Subcutaneous abdominal adipose tissue (tissue), 5 donors: ENCODE results near the gene MAGEB6B.
"Not testable (repeated sequence)": the region's sequence is repeated elsewhere in the genome, so short reads cannot be mapped to it uniquely, and the experiment has no call there.

Experiments
- H3K27ac ChIP-seq: one replicate; pipeline ENCODE4 v1.7.0; 2013; ENCODE audit warnings: low read depth, mild to moderate bottlenecking, inconsistent platforms, low read length, moderate library complexity
- H3K27me3 ChIP-seq, 5 donors: one replicate each; pipeline ENCODE4 v1.7.0; 2013; ENCODE audit warnings: low read length in 5 of 5, inconsistent platforms in 1 of 5; ENCODE audit not compliant: control insufficient read depth in 5 of 5, insufficient read depth in 4 of 5
- H3K36me3 ChIP-seq, 5 donors: one replicate each; pipeline ENCODE4 v1.7.0; 2013; ENCODE audit warnings: low read length in 5 of 5; ENCODE audit not compliant: control insufficient read depth in 5 of 5, insufficient read depth in 5 of 5
- H3K4me1 ChIP-seq, 5 donors: one replicate each; pipeline ENCODE4 v1.7.0; 2013; ENCODE audit warnings: low read length in 5 of 5, mild to moderate bottlenecking in 3 of 5, moderate library complexity in 1 of 5; ENCODE audit not compliant: control insufficient read depth in 5 of 5, insufficient read depth in 5 of 5
- H3K4me3 ChIP-seq, 5 donors: one replicate each; pipeline ENCODE4 v1.7.0; 2013; ENCODE audit warnings: low read length in 5 of 5, low read depth in 1 of 5
- H3K9ac ChIP-seq, 5 donors: one replicate each; pipeline ENCODE4 v1.7.0; 2013; ENCODE audit warnings: low read length in 5 of 5, mild to moderate bottlenecking in 4 of 5, moderate library complexity in 3 of 5
- H3K9me3 ChIP-seq, 5 donors: one replicate each; pipeline ENCODE4 v1.7.0; 2013; ENCODE audit warnings: low read length in 5 of 5; ENCODE audit not compliant: control insufficient read depth in 5 of 5
- donor health status: healthy.
- donor health status: healthy.
- donor health status: healthy.
- donor health status: healthy.
- donor health status: healthy.

MAGEB6B gene, protein sequence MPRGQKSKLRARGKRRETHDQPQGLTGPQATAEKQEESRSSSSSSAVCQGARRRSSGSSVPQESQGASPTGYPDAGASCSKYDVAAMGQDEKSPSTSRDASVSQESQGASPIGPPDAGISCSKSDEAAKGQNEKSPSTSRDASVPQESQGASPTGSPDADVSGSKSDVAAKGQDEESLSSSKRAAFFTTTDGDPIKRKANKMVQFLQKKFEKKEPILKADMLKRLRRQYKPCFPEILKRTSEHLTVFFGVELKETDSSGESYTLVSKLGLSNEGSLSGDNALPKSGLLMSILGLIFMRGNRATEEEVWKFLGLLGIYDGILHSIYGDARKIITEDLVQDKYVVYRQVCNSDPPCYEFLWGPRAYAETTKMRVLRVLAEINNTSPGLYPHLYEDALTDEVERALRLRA

GRCh38 chrX:26160301-26160700, at the start of gene MAGEB6B:
Gene MAGEB6B (plus strand): TSS chrX:26160601. CDS start chrX:26160601, 0 bp downstream.
- H3K9ac ChIP-seq = no peak within 1 kb of the TSS
- H3K27me3 ChIP-seq = peaks cover 0 to 3% (median 0%) of the 10 kb centered on the region in 5 donors
- no peak within 1 kb of the TSS for H3K27ac ChIP-seq
- no peaks in the 10 kb centered on the region for H3K36me3 ChIP-seq
- H3K4me3 ChIP-seq = no peak within 1 kb of the TSS
- no peaks in the 10 kb centered on the region for H3K4me1 ChIP-seq
- H3K9me3 ChIP-seq = peaks cover 0 to 2% (median 0%) of the 10 kb centered on the region in 5 donors

DNA sequence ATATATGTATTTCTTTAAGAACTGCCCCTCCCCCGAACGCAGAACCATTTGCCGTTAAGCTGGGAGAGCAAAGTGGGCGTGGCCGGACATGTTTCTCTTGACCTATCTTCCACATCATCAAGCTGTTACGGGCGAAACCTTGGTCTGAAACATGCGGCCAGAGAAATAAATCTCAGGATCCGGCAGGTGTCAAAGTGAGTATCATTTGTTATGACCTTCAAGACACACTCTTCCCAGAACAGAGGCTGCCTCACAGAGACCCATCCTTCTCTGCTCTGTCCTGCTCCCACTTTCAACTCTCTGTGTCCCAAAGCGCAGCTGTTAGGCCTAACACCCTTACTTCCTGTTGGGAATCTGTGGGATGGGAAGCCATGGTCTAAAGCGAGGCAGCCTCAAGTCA, 22.1 kb upstream of the MAGEB6B start, which contains the start of gene MAGEB18:
Gene MAGEB18, plus strand, starts transcription at position 70 of the 400 bp plus-strand sequence. CDS start 643 bp downstream, outside the sequence.
- H3K9me3 ChIP-seq = no peaks in the 10 kb centered on the region
- H3K36me3 ChIP-seq = no peaks in the 10 kb centered on the region
- H3K27ac ChIP-seq = no peak within 1 kb of the TSS
- H3K9ac ChIP-seq = no peak within 1 kb of the TSS
- H3K4me1 ChIP-seq = no peaks in the 10 kb centered on the region
- no peak within 1 kb of the TSS for H3K4me3 ChIP-seq
- peaks cover 0 to 2% (median 0%) of the 10 kb centered on the region in 5 donors for H3K27me3 ChIP-seq

DNA sequence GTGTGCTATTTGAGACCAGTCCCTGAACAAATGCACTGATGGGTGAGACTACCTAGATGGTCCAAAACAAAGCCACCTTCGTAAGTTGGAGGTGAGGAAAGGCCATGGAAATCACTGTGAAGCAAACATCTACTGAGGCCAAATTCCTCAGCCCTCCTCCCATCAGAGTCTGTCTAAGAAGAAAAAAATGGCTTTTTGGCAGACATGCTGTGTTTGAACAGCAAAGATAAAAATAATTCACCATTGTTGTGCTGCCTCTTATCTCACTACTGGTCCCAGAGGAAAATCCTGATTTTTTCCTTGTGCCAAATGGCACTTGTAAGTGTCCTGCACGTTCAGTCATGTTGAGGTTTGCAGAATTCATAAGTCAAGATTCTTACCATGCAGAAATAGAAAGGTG, 14.4 kb upstream of the MAGEB6B start:
- no peaks in the 10 kb centered on the region for H3K36me3 ChIP-seq
- H3K27ac ChIP-seq = no peak overlapping the region
- no peaks in the 10 kb centered on the region for H3K9me3 ChIP-seq
- no peaks in the 10 kb centered on the region for H3K4me1 ChIP-seq
- peaks cover 0 to 2% (median 0%) of the 10 kb centered on the region in 5 donors for H3K27me3 ChIP-seq
- no peak overlapping the region for H3K4me3 ChIP-seq
- H3K9ac ChIP-seq = no peak overlapping the region

DNA sequence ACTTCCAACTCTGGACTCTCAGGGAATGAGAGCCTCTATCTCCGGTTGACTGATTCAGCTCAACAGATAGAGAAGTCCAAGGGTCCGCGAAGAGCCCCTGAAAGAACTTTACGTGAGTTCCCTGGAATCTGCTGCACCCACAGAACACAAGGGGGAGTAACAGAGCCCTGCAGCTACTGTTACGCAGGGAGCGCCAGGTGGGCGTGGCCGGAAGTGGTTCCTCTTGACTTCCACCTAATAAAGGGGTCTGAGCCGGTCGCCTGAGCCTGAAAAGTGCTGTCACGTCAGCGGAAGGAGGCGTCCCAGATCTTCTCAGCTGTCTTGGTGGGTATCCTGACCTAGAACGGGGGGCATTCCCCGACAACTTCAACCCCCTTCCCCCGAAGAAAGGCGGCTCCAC, 31.8 kb downstream of the MAGEB6B start, which contains the start of gene MAGEB6:
Gene MAGEB6, plus strand, starts transcription at position 237 of the 400 bp plus-strand sequence. CDS start 1,407 bp downstream, outside the sequence.
- Histone ChIP-seq H3K9me3 (peaks cover 0 to 3% (median 0%) of the 10 kb centered on the region in 5 donors), H3K4me1 (no peaks in the 10 kb centered on the region), H3K9ac (no peak within 1 kb of the TSS), H3K27ac (no peak within 1 kb of the TSS), H3K36me3 (no peaks in the 10 kb centered on the region), H3K4me3 (no peak within 1 kb of the TSS), H3K27me3 (peaks cover 0 to 4% (median 0%) of the 10 kb centered on the region in 5 donors)

DNA sequence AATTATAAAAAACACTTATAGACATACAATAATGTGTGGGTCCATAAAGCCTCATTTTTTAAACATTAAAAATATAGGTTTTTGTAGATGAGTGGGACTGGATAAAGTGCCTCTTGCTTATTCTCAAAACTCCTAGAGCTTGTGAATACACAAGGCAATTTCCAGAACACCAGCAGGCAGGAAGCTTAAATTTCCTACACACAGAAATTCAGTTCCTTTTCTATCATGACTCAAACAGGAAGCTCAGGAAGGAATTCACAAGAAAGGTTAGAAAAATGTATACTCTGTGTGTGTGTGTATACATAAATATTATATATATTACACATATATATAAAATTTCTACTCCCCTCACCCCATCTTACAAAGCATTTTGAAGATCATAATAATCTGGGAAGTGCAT, 43.2 kb downstream of the MAGEB6B start:
- Histone ChIP-seq H3K27ac (no peak overlapping the region), H3K9me3 (peaks cover 0 to 3% (median 0%) of the 10 kb centered on the region in 5 donors), H3K27me3 (peaks cover 0 to 6% (median 0%) of the 10 kb centered on the region in 5 donors), H3K4me3 (no peak overlapping the region), H3K4me1 (no peaks in the 10 kb centered on the region), H3K36me3 (no peaks in the 10 kb centered on the region), H3K9ac (no peak overlapping the region)

- H3K9me3 ChIP-seq, H3K9ac ChIP-seq, H3K4me1 ChIP-seq, H3K36me3 ChIP-seq, H3K4me3 ChIP-seq, H3K27me3 ChIP-seq, H3K27ac ChIP-seq: not testable (repeated sequence)
These were observed 44.3 kb downstream of the MAGEB6B start for GRCh38 chrX:26204717-26205116.

DNA sequence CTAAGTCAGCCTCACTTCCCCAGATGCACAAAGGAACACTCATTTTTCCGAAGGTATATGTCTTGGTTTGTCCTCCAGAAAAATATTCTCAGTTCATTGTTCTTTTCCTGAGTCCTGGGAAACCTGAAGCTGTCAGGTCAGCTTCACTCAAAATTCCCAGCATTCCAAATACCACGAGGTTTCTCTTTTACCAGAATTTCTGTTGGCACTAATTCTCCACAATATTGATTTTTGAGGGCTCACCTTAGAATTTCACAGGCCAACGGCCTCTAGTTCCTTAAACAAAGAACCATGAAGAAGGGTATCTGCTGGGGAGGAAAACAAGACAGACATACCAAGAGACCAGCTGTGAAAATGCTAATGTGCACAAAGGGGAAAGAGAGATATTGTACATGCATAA, 47.6 kb downstream of the MAGEB6B start:
- no peak overlapping the region for H3K27ac ChIP-seq
- no peak overlapping the region for H3K4me3 ChIP-seq
- H3K9ac ChIP-seq = no peak overlapping the region
- H3K4me1 ChIP-seq = no peaks in the 10 kb centered on the region
- H3K36me3 ChIP-seq = no peaks in the 10 kb centered on the region
- H3K27me3 ChIP-seq = peaks cover 0 to 5% (median 0%) of the 10 kb centered on the region in 5 donors
- no peaks in the 10 kb centered on the region for H3K9me3 ChIP-seq
